SK-N-MC (cell line): ENCODE results near the gene PTAR1.

ENCODE experiments used
- EZH2 ChIP-seq: fragments of 200-600 bp; sonication (generic); IDR thresholded peaks from one replicate; pipeline ENCODE4 v1.6.1; 2017; ENCODE audit warnings: antibody characterized with exemption
- POLR2AphosphoS5 ChIP-seq: IDR thresholded peaks from 2 replicates; pipeline ENCODE4 v1.6.1; 2012; ENCODE audit warnings: mild to moderate bottlenecking, low read depth, low read length, borderline replicate concordance

GRCh38 chr9:69671311-69671878 is 88.4 kb downstream of the PTAR1 start:
- no peak for TF ChIP-seq POLR2AphosphoS5
- no peak for TF ChIP-seq EZH2
